ENCODE measurements around the gene SDK1.

- TF ChIP-seq CTCF (IDR thresholded peaks at IDR 0.05; ENCODE audit: borderline replicate concordance, extremely low read depth, low read length, poor library complexity, severe bottlenecking) (no peak), EZH2 (IDR thresholded peaks at IDR 0.05; ENCODE audit: borderline replicate concordance, low read depth, low read length, severe bottlenecking) (no peak)
These were observed 750.6 kb downstream of the SDK1 start for GRCh38 chr7:4051696-4052095.
